HCT116 (cell line): Measurements from ENCODE around the gene ERC1. TPM values are rescaled to one million over a fixed set of nuclear protein-coding genes. Genes with fewer than 3 reads are reported as not detected.

ENCODE experiments used
- ATAC-seq: fragments of 200-7000 bp; cut with Tn5 transposase; 2 replicates; pipeline ENCODE4 v1.9.1; 2020; ENCODE audit warnings: mild to moderate bottlenecking, moderate library complexity
- BruUV-seq: library from RNA; stranded (reverse); fragments of 400-500 nt; replicated peaks from 2 replicates; lab custom pipeline; 2021; lab: Mats Ljungman, UMichigan
- CTCF ChIA-PET: fragments of 300-600 bp; sonication (Branson Sonifier 250); formaldehyde crosslinking; loops from one replicate; lab custom pipeline; 2021; ENCODE audit warnings: antibody characterized with exemption; lab: Charles Lee
- POLR2A ChIA-PET: fragments of 300-600, 350-600 bp; sonication (Branson Sonifier 250); formaldehyde crosslinking; loops from one replicate; lab custom pipeline; 2021; ENCODE audit warnings: antibody characterized with exemption; lab: Charles Lee
- RAD21 ChIA-PET, 2 experiments: fragments of 300-600 bp; sonication (Branson Sonifier 250); formaldehyde crosslinking; loops; one replicate each; lab custom pipeline; 2023; ENCODE audit warnings: low total read pairs in 2 of 2; ENCODE audit not compliant: uncharacterized antibody in 2 of 2, unreplicated experiment in 2 of 2, low non-redundant PET in 1 of 2; lab: Charles Lee
- DNase-seq: peaks from one replicate; pipeline ENCODE4 v3.0.0-alpha.2; 2010; ENCODE audit warnings: low read depth, low spot score
- H2AFZ ChIP-seq: fragments of 200-600 bp; shearing (Covaris generic), sonication (generic); 2 replicates; pipeline ENCODE4 v1.6.1; 2017; ENCODE audit warnings: low read depth, mixed run types, mixed read lengths, antibody characterized with exemption, low read length; ENCODE audit not compliant: poor library complexity, severe bottlenecking
- H3K27ac ChIP-seq: 2 replicates; pipeline ENCODE4 v1.5.1; 2012; ENCODE audit warnings: low read depth, low read length
- H3K27me3 ChIP-seq: fragments of 200-600 bp; sonication (generic); 2 replicates; pipeline ENCODE4 v1.6.1; 2016; ENCODE audit warnings: mixed run types, low read length, mixed read lengths; ENCODE audit not compliant: insufficient read depth
- H3K36me3 ChIP-seq, 2 experiments: fragments of 200-500 bp in 1 of 2; fragments of 200-600 bp in 1 of 2; sonication (Bioruptor generic) in 1 of 2; sonication (generic) in 1 of 2; 2 replicates each; pipeline versions ENCODE4 v1.5.1 to v1.6.1; 2014 to 2016; ENCODE audit warnings: low read length in 2 of 2, inconsistent platforms in 1 of 2, mixed read lengths in 1 of 2, mixed run types in 1 of 2; ENCODE audit not compliant: insufficient read depth in 2 of 2, control insufficient read depth in 1 of 2
- H3K4me1 ChIP-seq, 2 experiments: fragments of 200-600 bp in 1 of 2; sonication (generic) in 1 of 2; 2 replicates each; pipeline versions ENCODE4 v1.5.1 to v1.6.1; 2012 to 2017; ENCODE audit warnings: low read length in 2 of 2, inconsistent platforms in 1 of 2, mild to moderate bottlenecking in 1 of 2, mixed read lengths in 1 of 2, mixed run types in 1 of 2, moderate library complexity in 1 of 2; ENCODE audit not compliant: insufficient read depth in 2 of 2, control insufficient read depth in 1 of 2
- H3K4me2 ChIP-seq: fragments of 200-600 bp; sonication (generic); 2 replicates; pipeline ENCODE4 v1.6.1; 2017; ENCODE audit warnings: mixed run types, low read length, mixed read lengths
- H3K4me3 ChIP-seq, 2 experiments: fragments of 200-600 bp in 1 of 2; sonication (generic) in 1 of 2; replicated peaks in 1 of 2; 2 replicates each; pipeline ENCODE4 v1.5.1; 2011 to 2016; ENCODE audit warnings: low read length in 2 of 2, control low read depth in 1 of 2, low read depth in 1 of 2, mild to moderate bottlenecking in 1 of 2, mixed read lengths in 1 of 2, mixed run types in 1 of 2
- H3K79me2 ChIP-seq: fragments of 200-600 bp; sonication (generic); 2 replicates; pipeline ENCODE4 v1.6.1; 2017; ENCODE audit warnings: mild to moderate bottlenecking, mixed run types, low read length, moderate library complexity, mixed read lengths; ENCODE audit not compliant: insufficient read depth
- H3K9ac ChIP-seq: fragments of 200-600 bp; sonication (generic); 2 replicates; pipeline ENCODE4 v1.6.1; 2016; ENCODE audit warnings: low read length, mixed read lengths
- H3K9me2 ChIP-seq: fragments of 200-600 bp; sonication (generic), shearing (Covaris generic); 2 replicates; pipeline ENCODE4 v1.6.1; 2017; ENCODE audit warnings: mixed run types, mild to moderate bottlenecking, moderate library complexity; ENCODE audit not compliant: insufficient read depth
- H3K9me3 ChIP-seq, 2 experiments: fragments of 200-500 bp in 1 of 2; fragments of 200-600 bp in 1 of 2; sonication (Bioruptor generic) in 1 of 2; sonication (generic) in 1 of 2; 2 replicates each; pipeline ENCODE4 v1.6.1; 2014 to 2017; ENCODE audit warnings: low read length in 2 of 2, mixed read lengths in 2 of 2, inconsistent platforms in 1 of 2, low read depth in 1 of 2, mild to moderate bottlenecking in 1 of 2, mixed run types in 1 of 2, moderate library complexity in 1 of 2; ENCODE audit not compliant: control insufficient read depth in 1 of 2, insufficient read depth in 1 of 2
- H4K20me1 ChIP-seq: fragments of 200-600 bp; sonication (generic), shearing (Covaris generic); 2 replicates; pipeline ENCODE4 v1.6.1; 2017; ENCODE audit warnings: mixed run types, mild to moderate bottlenecking, moderate library complexity; ENCODE audit not compliant: insufficient read depth
- CBX3 ChIP-seq: IDR thresholded peaks from 2 replicates; pipeline ENCODE4 v1.6.1; 2012; ENCODE audit warnings: low read depth
- CTCF ChIP-seq, 3 experiments: fragments of 200-600 bp in 1 of 3; sonication (generic) in 1 of 3; IDR thresholded peaks in 2 of 3; conservative IDR thresholded peaks in 1 of 3; 2 replicates each; pipeline ENCODE4 v1.5.1; 2012 to 2017; ENCODE audit warnings: low read depth in 2 of 3, low read length in 2 of 3, antibody characterized with exemption in 1 of 3, borderline replicate concordance in 1 of 3, control low read depth in 1 of 3, mild to moderate bottlenecking in 1 of 3, mixed read lengths in 1 of 3, mixed run types in 1 of 3, moderate library complexity in 1 of 3; ENCODE audit not compliant: insufficient read depth in 1 of 3
- ELF1 ChIP-seq: IDR thresholded peaks from 2 replicates; pipeline ENCODE4 v1.6.1; 2012; ENCODE audit warnings: low read depth, borderline replicate concordance
- JUND ChIP-seq: IDR thresholded peaks from 2 replicates; pipeline ENCODE4 v1.6.1; 2012
- POLR2A ChIP-seq: IDR thresholded peaks from 2 replicates; pipeline ENCODE4 v1.7.0; 2011; ENCODE audit warnings: borderline replicate concordance; ENCODE audit not compliant: insufficient read depth, insufficient read length; ENCODE audit errors: extremely low read depth
- SIN3A ChIP-seq: IDR thresholded peaks from 2 replicates; pipeline ENCODE4 v1.6.1; 2012; ENCODE audit warnings: low read depth
- SP1 ChIP-seq: IDR thresholded peaks from 2 replicates; pipeline ENCODE4 v1.6.1; 2012; ENCODE audit warnings: low read depth
- SRF ChIP-seq: IDR thresholded peaks from 2 replicates; pipeline ENCODE4 v1.6.1; 2012; ENCODE audit warnings: low read depth
- YY1 ChIP-seq: IDR thresholded peaks from 2 replicates; pipeline ENCODE4 v1.6.1; 2011; ENCODE audit warnings: low read length, low read depth, moderate library complexity, mild to moderate bottlenecking; ENCODE audit not compliant: insufficient replicate concordance; ENCODE audit errors: extremely low read depth
- intact Hi-C: fragments of 100-400 bp; cut with micrococcal nuclease; formaldehyde crosslinking; loops from 2 replicates; pipeline ENCODE4 v1.10.0; 2022
- total RNA-seq: library from RNA; stranded (reverse); gene quantifications from one replicate; pipeline ENCODE4 v1.2.1, GENCODE V29; 2021; ENCODE audit not compliant: unreplicated experiment

The ERC1 gene
- total RNA-seq, 1 experiment from 2014 or later = 41.9 TPM

- DNase-seq (no peak), ATAC-seq (no peak)
- TF ChIP-seq CBX3 = no peak
- TF ChIP-seq POLR2A = no peak
- no peak for TF ChIP-seq SIN3A
- TF ChIP-seq SP1 = no peak
- TF ChIP-seq SRF = no peak
- no peak for TF ChIP-seq CTCF (IDR thresholded peaks at IDR 0.05 in 2 of 3, conservative IDR thresholded peaks at IDR 0.05 in 1 of 3; ENCODE audit: borderline replicate concordance in 1 of 3, insufficient read depth in 1 of 3, low read depth in 2 of 3, low read length in 2 of 3)
- TF ChIP-seq JUND = no peak
- no peak for TF ChIP-seq ELF1
- no peak for TF ChIP-seq YY1
- no peaks in the 10 kb centered on the region for H3K36me3 ChIP-seq
- no peaks in the 10 kb centered on the region for H3K4me1 ChIP-seq
- ChIA-PET RAD21 (no interaction called here), CTCF (no interaction called here), POLR2A (interaction anchor here (0.6 kb wide), 1 partner anchor 166 kb away, joined by 3 read pairs; no protein-coding TSS in a partner anchor)
- intact Hi-C loops = no loop called here
- H3K9ac ChIP-seq = no peak overlapping the region
- no peaks in the 10 kb centered on the region for H3K9me3 ChIP-seq
- no peak overlapping the region for H3K4me2 ChIP-seq
- no peak overlapping the region for H3K27ac ChIP-seq
- no peak overlapping the region for H3K4me3 ChIP-seq
- H2AFZ ChIP-seq = no peak overlapping the region
- H3K9me2 ChIP-seq = no peaks in the 10 kb centered on the region
- no peaks in the 10 kb centered on the region for H4K20me1 ChIP-seq
- no peaks in the 10 kb centered on the region for H3K79me2 ChIP-seq
- BruUV-seq = no TSS peak
- H3K27me3 ChIP-seq = peaks cover 18% of the 10 kb centered on the region
These were observed 538.3 kb downstream of the ERC1 start for GRCh38 chr12:1529228-1529861.
